DMS153 (cell line): ENCODE measurements around the gene FPR3.
"Not testable (repeated sequence)": the region's sequence is repeated elsewhere in the genome, so short reads cannot be mapped to it uniquely, and the experiment has no call there.

Source experiments
- DNase-seq: peaks from one replicate; lab custom pipeline; 2025; lab: John Stamatoyannopoulos, UW

The FPR3 gene

GRCh38 chr19:51794885-51795490, at the start of gene FPR3:
Gene FPR3, plus strand, starts transcription at chr19:51795157. Its CDS starts 28,592 bp downstream, at chr19:51823749.
- no peak for DNase-seq

- no peak for DNase-seq
Measured at GRCh38 chr19:51746731-51747130, 48.2 kb upstream of the FPR3 start.

GRCh38 chr19:51749979-51750378, 45.0 kb upstream of the FPR3 start:
- no peak for DNase-seq

- DNase-seq = no peak
Measured at GRCh38 chr19:51750400-51751094, 44.4 kb upstream of the FPR3 start.

- no peak for DNase-seq
Measured at GRCh38 chr19:51751655-51752054, 43.3 kb upstream of the FPR3 start, which contains the start of gene FPR1. Gene FPR1, minus strand, starts transcription at chr19:51751878. Its CDS starts 4,884 bp downstream, at chr19:51746994.

- DNase-seq = no peak
Measured at GRCh38 chr19:51754109-51754508, 40.8 kb upstream of the FPR3 start.

- no peak for DNase-seq
Measured at GRCh38 chr19:51754770-51755169, 40.2 kb upstream of the FPR3 start.

GRCh38 chr19:51755571-51755970, 39.4 kb upstream of the FPR3 start:
- no peak for DNase-seq

- no peak for DNase-seq
Measured at GRCh38 chr19:51760697-51761356, 34.1 kb upstream of the FPR3 start, which contains the start of gene FPR2. Gene FPR2, plus strand, starts transcription at chr19:51761180. Its CDS starts 7,479 bp downstream, at chr19:51768659.

GRCh38 chr19:51761696-51762095, 33.3 kb upstream of the FPR3 start:
- DNase-seq = no peak

GRCh38 chr19:51765086-51765485, 29.9 kb upstream of the FPR3 start:
- no peak for DNase-seq

GRCh38 chr19:51766461-51766860, 28.5 kb upstream of the FPR3 start:
- no peak for DNase-seq

GRCh38 chr19:51771376-51772130, 23.4 kb upstream of the FPR3 start:
- DNase-seq = no peak

- DNase-seq = no peak
Measured at GRCh38 chr19:51772977-51773376, 22.0 kb upstream of the FPR3 start.

- DNase-seq = not testable (repeated sequence)
Measured at GRCh38 chr19:51776561-51776960, 18.4 kb upstream of the FPR3 start.

- DNase-seq = peak; percentile 51
Measured at GRCh38 chr19:51777570-51778462, 17.1 kb upstream of the FPR3 start.

GRCh38 chr19:51779181-51779580, 15.8 kb upstream of the FPR3 start:
- DNase-seq = no peak

- DNase-seq = no peak
Measured at GRCh38 chr19:51779703-51780102, 15.3 kb upstream of the FPR3 start.

GRCh38 chr19:51780270-51780669, 14.7 kb upstream of the FPR3 start:
- DNase-seq = no peak

GRCh38 chr19:51781999-51782398, 13.0 kb upstream of the FPR3 start:
- no peak for DNase-seq

GRCh38 chr19:51783372-51783771, 11.6 kb upstream of the FPR3 start:
- DNase-seq = peak; percentile 9
